Thoracic aorta (tissue), 2 donors: ENCODE results near the gene ARID1B. TPM values are rescaled to one million over a fixed set of nuclear protein-coding genes. Genes with fewer than 3 reads are reported as not detected.

Source experiments
- ATAC-seq: fragments of 150-250 bp; one replicate; pipeline ENCODE4 v1.8.0; 2017; ENCODE audit warnings: low read depth; ENCODE audit not compliant: insufficient number of reproducible peaks, low FRiP score
- DNase-seq: peaks from one replicate; pipeline ENCODE4 v3.0.0-alpha.2; 2020; ENCODE audit warnings: low spot score
- H3K27ac ChIP-seq, 2 donors: fragments of 200-600 bp; sonication (generic); 1 replicate in 1 of 2; 2 replicates in 1 of 2; pipeline ENCODE4 v1.5.1; 2016; ENCODE audit warnings: mild to moderate bottlenecking in 2 of 2, moderate library complexity in 2 of 2
- H3K27me3 ChIP-seq: fragments of 200-600 bp; sonication (generic); replicated peaks from 2 replicates; pipeline ENCODE4 v1.6.0; 2016; ENCODE audit warnings: mild to moderate bottlenecking; ENCODE audit not compliant: insufficient read depth
- H3K36me3 ChIP-seq: fragments of 200-600 bp; sonication (generic); one replicate; pipeline ENCODE4 v1.5.1; 2016
- H3K4me1 ChIP-seq, 2 donors: fragments of 200-600 bp; sonication (generic); 1 replicate in 1 of 2; 2 replicates in 1 of 2; pipeline versions ENCODE4 v1.5.1 to v1.6.0; 2016; ENCODE audit warnings: low read depth in 2 of 2, mild to moderate bottlenecking in 1 of 2; ENCODE audit not compliant: control insufficient read depth in 1 of 2
- H3K4me3 ChIP-seq: fragments of 200-600 bp; sonication (generic); 2 replicates; pipeline ENCODE4 v1.5.1; 2016; ENCODE audit warnings: mild to moderate bottlenecking
- H3K9me3 ChIP-seq: fragments of 200-600 bp; sonication (generic); 2 replicates; pipeline ENCODE4 v1.5.1; 2016
- CTCF ChIP-seq: fragments of 200-600 bp; sonication (generic); IDR thresholded peaks from one replicate; pipeline ENCODE4 v1.5.1; 2019; ENCODE audit warnings: antibody characterized with exemption
- total RNA-seq, 2 donors: library from RNA; depleted of rRNA; stranded (reverse); fragments of >200 nt; gene quantifications; one replicate each; pipeline versions ENCODE4 v1.1.0 to v1.2.3, GENCODE V29; 2016

Gene ARID1B
- total RNA-seq, 2 donors from 2014 or later = 120 to 158 TPM

- no peak for DNase-seq
These were observed 443.3 kb downstream of the ARID1B start for GRCh38 chr6:157220485-157220884.

GRCh38 chr6:157221049-157221816 lies 444.1 kb downstream of the ARID1B start:
- no peak for TF ChIP-seq CTCF
- no peaks in the 10 kb centered on the region for H3K9me3 ChIP-seq
- H3K4me1 ChIP-seq = peaks cover 32 to 73% of the 10 kb centered on the region in 2 donors
- ATAC-seq (no peak), DNase-seq (no peak)
- no peaks in the 10 kb centered on the region for H3K27me3 ChIP-seq
- peak overlapping the region; percentile 68 for H3K4me3 ChIP-seq
- H3K36me3 ChIP-seq = no peaks in the 10 kb centered on the region
- peak overlapping the region; percentile 87 to 93 for H3K27ac ChIP-seq

More at GRCh38 chr6:157220485-157220884, 443.3 kb downstream of the ARID1B start:
- H3K4me3 ChIP-seq = peak overlapping the region; percentile 68
- ATAC-seq = no peak
- H3K9me3 ChIP-seq = no peaks in the 10 kb centered on the region
- H3K27me3 ChIP-seq = no peaks in the 10 kb centered on the region
- H3K27ac ChIP-seq = peak overlapping the region; percentile 87 to 93
- H3K36me3 ChIP-seq = no peaks in the 10 kb centered on the region
- no peak for TF ChIP-seq CTCF
- peaks cover 31 to 66% of the 10 kb centered on the region in 2 donors for H3K4me1 ChIP-seq

- Histone ChIP-seq H3K27me3 (no peaks in the 10 kb centered on the region), H3K9me3 (no peaks in the 10 kb centered on the region), H3K4me3 (peak overlapping the region; percentile 68), H3K4me1 (peaks cover 33 to 74% of the 10 kb centered on the region in 2 donors), H3K36me3 (no peaks in the 10 kb centered on the region), H3K27ac (peak overlapping the region; percentile 87 to 93)
- no peak for TF ChIP-seq CTCF
- no peak for DNase-seq
- no peak for ATAC-seq
These were observed 444.6 kb downstream of the ARID1B start for GRCh38 chr6:157221817-157222175.

- no peaks in the 10 kb centered on the region for H3K9me3 ChIP-seq
- H3K36me3 ChIP-seq = no peaks in the 10 kb centered on the region
- no peak overlapping the region for H3K4me3 ChIP-seq
- DNase-seq (no peak), ATAC-seq (no peak)
- no peak for TF ChIP-seq CTCF
- H3K4me1 ChIP-seq = peaks cover 37 to 80% of the 10 kb centered on the region in 2 donors
- peak overlapping the region; percentile 87 to 93 for H3K27ac ChIP-seq
- no peaks in the 10 kb centered on the region for H3K27me3 ChIP-seq
These were observed 445.2 kb downstream of the ARID1B start for GRCh38 chr6:157222201-157222981.

- H3K36me3 ChIP-seq = no peaks in the 10 kb centered on the region
- peaks cover 37 to 87% of the 10 kb centered on the region in 2 donors for H3K4me1 ChIP-seq
- no peaks in the 10 kb centered on the region for H3K27me3 ChIP-seq
- peak overlapping the region; percentile 87 to 93 for H3K27ac ChIP-seq
- no peaks in the 10 kb centered on the region for H3K9me3 ChIP-seq
- H3K4me3 ChIP-seq = no peak overlapping the region
- DNase-seq (no peak), ATAC-seq (no peak)
- TF ChIP-seq CTCF = no peak
These were observed 445.8 kb downstream of the ARID1B start for GRCh38 chr6:157223021-157223430.
